Naive thymus-derived CD8-positive, alpha-beta T cell (primary cell): Measurements from ENCODE around the gene SLC7A10. TPM values are rescaled to one million over a fixed set of nuclear protein-coding genes. Genes with fewer than 3 reads are reported as not detected.
"Not testable (repeated sequence)": the region's sequence is repeated elsewhere in the genome, so short reads cannot be mapped to it uniquely, and the experiment has no call there.

Experiments
- ATAC-seq, 2 donors: fragments of 150-1000 bp; cut with Tn5 transposase in 1 of 2; sonication (Bioruptor Pico), chemical (Tn5 transposase) in 1 of 2; 1 replicate in 1 of 2; 2 replicates in 1 of 2; pipeline ENCODE4 v1.10.0; 2021; ENCODE audit warnings: mild to moderate bottlenecking in 2 of 2, moderate library complexity in 2 of 2
- POLR2A ChIA-PET: fragments of 350-600 bp; sonication (Branson Sonifier 250); formaldehyde crosslinking; loops from one replicate; lab custom pipeline; 2021; ENCODE audit warnings: antibody characterized with exemption; lab: Charles Lee
- DNase-seq, 10 donors: peaks; one replicate each; pipeline versions ENCODE4 v3.0.0 to v3.0.0-alpha.2; 2020 to 2022
- H3K27ac Mint-ChIP-seq, 10 donors: one replicate each; pipeline ENCODE4 v1.8.0; 2020 to 2022; ENCODE audit warnings: mild to moderate bottlenecking in 10 of 10, mixed read lengths in 10 of 10, moderate library complexity in 4 of 10, inconsistent platforms in 1 of 10
- H3K27me3 Mint-ChIP-seq, 5 donors: one replicate each; pipeline ENCODE4 v1.8.0; 2021 to 2022; ENCODE audit warnings: mixed read lengths in 5 of 5
- H3K36me3 Mint-ChIP-seq, 3 donors: one replicate each; pipeline ENCODE4 v1.8.0; 2020 to 2022; ENCODE audit warnings: mixed read lengths in 3 of 3, mild to moderate bottlenecking in 2 of 3, inconsistent platforms in 1 of 3
- H3K4me1 Mint-ChIP-seq, 4 donors: one replicate each; pipeline ENCODE4 v1.8.0; 2021 to 2022; ENCODE audit warnings: mixed read lengths in 4 of 4
- H3K4me3 Mint-ChIP-seq, 10 donors: one replicate each; pipeline ENCODE4 v1.8.0; 2020 to 2022; ENCODE audit warnings: mild to moderate bottlenecking in 10 of 10, mixed read lengths in 10 of 10, moderate library complexity in 6 of 10, inconsistent platforms in 1 of 10
- H3K9me3 Mint-ChIP-seq, 9 donors: one replicate each; pipeline ENCODE4 v1.8.0; 2020 to 2022; ENCODE audit warnings: mixed read lengths in 9 of 9, mild to moderate bottlenecking in 3 of 9, inconsistent platforms in 1 of 9, moderate library complexity in 1 of 9
- polyA plus RNA-seq, 3 donors: library from polyadenylated mRNA; unstranded; fragments of 300-500 nt; fragmentation: Illumina TruSeq; gene quantifications; one replicate each; pipeline ENCODE4 v1.2.3, GENCODE V29; 2021
- total RNA-seq, 8 experiments: library from RNA in 2 of 8; stranded (reverse) in 2 of 8; gene quantifications; one replicate each; pipeline ENCODE4 v1.2.3 and lab custom pipeline; 2021 to 2026

The SLC7A10 gene
- total and polyA plus RNA-seq, 5 experiments from 2014 or later, result not detected

DNA sequence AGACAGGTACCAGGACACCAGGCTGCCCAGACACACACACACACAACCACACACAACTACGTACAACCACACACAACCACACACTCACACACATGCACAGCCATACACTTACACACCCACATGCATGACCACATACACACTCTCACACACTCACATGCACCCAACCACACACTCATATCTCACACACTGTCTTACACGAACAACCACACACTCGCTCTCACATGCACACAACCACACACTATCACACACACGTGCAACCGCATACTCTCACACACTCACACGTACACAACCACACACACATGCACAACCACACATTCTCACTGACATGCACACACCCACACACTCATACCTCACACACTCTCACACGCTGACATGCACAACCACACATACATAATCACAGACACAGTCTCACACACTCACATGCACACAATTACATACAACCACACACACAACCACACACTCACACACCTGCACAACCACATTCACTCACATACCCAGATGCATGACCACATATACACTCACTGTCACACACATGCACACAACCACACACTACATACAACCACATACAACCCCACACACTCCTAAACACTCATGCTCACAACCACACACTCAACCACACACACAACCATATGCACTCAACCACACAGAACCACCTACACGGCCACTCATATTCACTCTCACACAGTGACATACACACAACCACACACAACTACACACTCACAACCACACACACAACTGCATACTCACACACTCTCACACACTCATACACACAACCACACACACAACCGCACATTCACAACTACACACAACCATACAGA lies 7.6 kb upstream of the SLC7A10 start:
- no peak overlapping the region for H3K27ac Mint-ChIP-seq
- H3K9me3 Mint-ChIP-seq, result peaks cover 5 to 19% (median 8%) of the 10 kb centered on the region in 9 donors
- H3K4me1 Mint-ChIP-seq, result peaks cover 0 to 5% (median 0%) of the 10 kb centered on the region in 4 donors
- H3K36me3 Mint-ChIP-seq, result peaks cover 0 to 13% (median 6%) of the 10 kb centered on the region in 3 donors
- H3K4me3 Mint-ChIP-seq, result no peak overlapping the region
- ATAC-seq, result no peak
- DNase-seq, result no peak
- POLR2A ChIA-PET, result no interaction called here
- H3K27me3 Mint-ChIP-seq, result peaks cover 15 to 28% (median 25%) of the 10 kb centered on the region in 5 donors

DNA sequence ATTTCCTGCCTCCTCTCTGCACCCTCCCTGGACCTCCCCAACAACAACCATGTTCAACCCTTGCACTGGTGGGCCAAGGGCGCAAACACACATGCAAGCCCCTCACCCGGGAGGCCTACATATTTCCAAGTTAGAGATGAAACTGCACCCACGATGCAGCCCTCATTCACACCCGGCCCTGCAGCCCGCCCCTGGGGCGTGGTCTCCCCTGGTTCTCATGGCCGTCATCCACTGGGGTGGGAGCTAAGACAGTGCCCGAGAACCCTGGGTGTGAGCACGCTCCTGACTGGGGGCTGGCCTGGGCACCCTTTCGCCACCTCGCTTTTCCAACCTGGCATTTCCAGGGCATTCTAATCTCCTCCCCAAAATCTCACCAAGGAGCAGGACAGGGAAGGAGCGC lies 7.0 kb upstream of the SLC7A10 start:
- Mint-ChIP-seq H3K27me3 (peaks cover 18 to 33% (median 30%) of the 10 kb centered on the region in 5 donors), H3K36me3 (peaks cover 3 to 19% (median 8%) of the 10 kb centered on the region in 3 donors), H3K9me3 (peaks cover 8 to 25% (median 14%) of the 10 kb centered on the region in 9 donors), H3K4me1 (peaks cover 0 to 5% (median 0%) of the 10 kb centered on the region in 4 donors), H3K4me3 (no peak overlapping the region), H3K27ac (no peak overlapping the region)
- DNase-seq (no peak), ATAC-seq (no peak)
- POLR2A ChIA-PET, result no interaction called here

DNA sequence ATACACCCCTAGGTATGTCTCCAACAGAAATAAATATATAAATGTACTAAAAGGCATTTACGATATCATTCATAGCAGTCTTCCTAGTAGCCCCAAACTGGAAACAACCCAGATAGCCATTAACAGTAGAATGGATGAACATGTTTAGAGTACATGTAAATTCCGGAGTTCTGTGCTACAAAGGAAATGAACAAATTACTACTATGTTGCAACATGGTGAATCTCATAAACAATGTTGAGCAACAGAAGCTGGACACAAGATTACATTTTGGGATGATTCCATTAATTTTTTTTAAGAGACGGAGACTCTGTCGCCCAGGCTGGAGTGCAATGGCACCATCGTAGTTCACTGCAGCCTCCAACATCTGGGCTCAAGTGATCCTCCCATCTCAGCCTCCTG lies 5.9 kb upstream of the SLC7A10 start:
- Mint-ChIP-seq H3K27me3 (peaks cover 18 to 45% (median 36%) of the 10 kb centered on the region in 5 donors), H3K4me3 (no peak overlapping the region), H3K9me3 (peaks cover 8 to 31% (median 20%) of the 10 kb centered on the region in 9 donors), H3K36me3 (peaks cover 7 to 24% (median 11%) of the 10 kb centered on the region in 3 donors), H3K27ac (no peak overlapping the region), H3K4me1 (peaks cover 2 to 7% (median 2%) of the 10 kb centered on the region in 4 donors)
- DNase-seq, result no peak
- POLR2A ChIA-PET, result no interaction called here
- no peak for ATAC-seq

DNA sequence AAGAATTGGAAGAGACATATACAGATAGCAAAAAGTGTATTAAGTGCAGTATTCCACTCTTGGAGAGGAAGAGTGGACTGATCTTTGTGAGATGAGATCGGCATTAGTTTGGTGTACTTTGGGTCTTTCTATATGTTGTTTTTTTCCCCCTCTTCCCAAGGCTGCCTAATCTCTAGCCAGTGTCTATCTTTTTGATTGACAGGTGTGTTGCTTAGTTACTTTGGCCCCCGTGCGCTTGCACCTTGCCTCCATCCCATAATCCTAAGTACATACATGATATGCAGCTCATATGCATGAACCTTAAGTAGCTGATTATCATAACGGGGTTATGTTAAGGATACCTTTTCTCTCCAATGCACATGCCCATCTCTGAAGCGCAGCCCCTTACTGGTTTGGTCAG lies 4.3 kb upstream of the SLC7A10 start:
- peaks cover 25 to 53% (median 40%) of the 10 kb centered on the region in 5 donors for H3K27me3 Mint-ChIP-seq
- POLR2A ChIA-PET, result no interaction called here
- no peak overlapping the region for H3K4me3 Mint-ChIP-seq
- H3K4me1 Mint-ChIP-seq, result peaks cover 7 to 11% (median 11%) of the 10 kb centered on the region in 4 donors
- peaks cover 8 to 37% (median 20%) of the 10 kb centered on the region in 9 donors for H3K9me3 Mint-ChIP-seq
- ATAC-seq (no peak), DNase-seq (no peak)
- peaks cover 11 to 24% (median 12%) of the 10 kb centered on the region in 3 donors for H3K36me3 Mint-ChIP-seq
- H3K27ac Mint-ChIP-seq, result no peak overlapping the region

DNA sequence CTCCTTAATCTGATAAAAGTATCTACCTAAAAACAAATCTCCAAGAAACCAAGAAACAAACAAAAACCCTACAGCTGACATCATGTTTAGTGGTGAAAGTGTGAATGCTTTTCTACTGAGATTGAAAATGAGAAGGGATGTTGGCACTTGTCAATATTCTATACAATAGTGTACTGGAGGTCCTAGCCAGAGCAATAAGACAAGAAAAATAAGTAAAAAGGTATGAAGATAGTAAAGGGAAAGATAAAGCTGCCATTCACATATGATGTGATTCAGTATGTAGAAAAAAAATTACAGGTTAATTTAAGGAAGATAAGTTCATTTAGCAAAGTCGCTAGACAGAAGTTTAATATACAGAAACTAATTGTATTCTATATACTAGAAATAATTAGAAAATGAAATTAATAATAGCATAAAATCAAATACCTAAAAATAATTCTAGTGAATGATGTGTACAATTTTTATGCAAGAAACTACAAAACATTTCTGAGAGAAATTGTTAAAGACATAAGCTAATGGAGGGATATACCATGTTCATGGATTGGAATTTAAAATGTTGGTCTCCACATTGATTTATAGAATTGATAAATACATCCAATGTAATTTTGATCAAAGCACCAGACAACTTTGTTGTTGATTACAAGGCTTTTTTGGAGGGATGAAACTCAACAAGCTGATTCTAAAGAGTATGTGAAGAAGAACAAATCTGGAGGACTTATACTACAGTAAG lies 2.4 kb upstream of the SLC7A10 start:
- peaks cover 27 to 70% (median 48%) of the 10 kb centered on the region in 5 donors for H3K27me3 Mint-ChIP-seq
- ATAC-seq, result no peak
- H3K27ac Mint-ChIP-seq, result no peak overlapping the region
- peak overlapping the region in 3 of 10 donors; percentile 15 to 32 (median 17) for H3K4me3 Mint-ChIP-seq
- H3K36me3 Mint-ChIP-seq, result peaks cover 11 to 24% (median 12%) of the 10 kb centered on the region in 3 donors
- peaks cover 8 to 38% (median 20%) of the 10 kb centered on the region in 9 donors for H3K9me3 Mint-ChIP-seq
- POLR2A ChIA-PET, result no interaction called here
- DNase-seq, result no peak
- peaks cover 9 to 12% (median 11%) of the 10 kb centered on the region in 4 donors for H3K4me1 Mint-ChIP-seq

DNA sequence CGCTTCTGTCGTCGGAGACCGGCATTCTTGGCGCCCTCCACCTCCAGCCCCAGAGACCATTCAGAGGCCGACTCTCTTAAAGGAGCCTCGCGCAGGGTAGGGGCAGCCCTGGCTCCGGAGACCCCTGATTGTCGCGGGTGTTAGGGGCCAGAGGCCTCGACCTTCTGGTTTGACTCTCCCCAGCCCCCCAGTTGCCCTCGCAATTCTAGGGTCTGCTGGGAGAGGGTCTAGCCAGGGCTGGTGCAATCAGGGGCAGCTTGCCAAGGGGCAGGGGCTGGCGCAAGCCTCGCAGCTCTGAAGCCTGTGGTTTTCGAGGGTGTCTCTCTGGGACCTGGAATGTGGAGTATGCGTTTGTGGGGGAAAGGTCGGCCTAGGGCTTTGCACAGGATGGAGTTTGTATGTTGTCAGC lies 1.6 kb upstream of the SLC7A10 start:
- peaks cover 8 to 39% (median 20%) of the 10 kb centered on the region in 9 donors for H3K9me3 Mint-ChIP-seq
- H3K4me3 Mint-ChIP-seq, result peak overlapping the region; percentile 54 to 78 (median 70)

DNA sequence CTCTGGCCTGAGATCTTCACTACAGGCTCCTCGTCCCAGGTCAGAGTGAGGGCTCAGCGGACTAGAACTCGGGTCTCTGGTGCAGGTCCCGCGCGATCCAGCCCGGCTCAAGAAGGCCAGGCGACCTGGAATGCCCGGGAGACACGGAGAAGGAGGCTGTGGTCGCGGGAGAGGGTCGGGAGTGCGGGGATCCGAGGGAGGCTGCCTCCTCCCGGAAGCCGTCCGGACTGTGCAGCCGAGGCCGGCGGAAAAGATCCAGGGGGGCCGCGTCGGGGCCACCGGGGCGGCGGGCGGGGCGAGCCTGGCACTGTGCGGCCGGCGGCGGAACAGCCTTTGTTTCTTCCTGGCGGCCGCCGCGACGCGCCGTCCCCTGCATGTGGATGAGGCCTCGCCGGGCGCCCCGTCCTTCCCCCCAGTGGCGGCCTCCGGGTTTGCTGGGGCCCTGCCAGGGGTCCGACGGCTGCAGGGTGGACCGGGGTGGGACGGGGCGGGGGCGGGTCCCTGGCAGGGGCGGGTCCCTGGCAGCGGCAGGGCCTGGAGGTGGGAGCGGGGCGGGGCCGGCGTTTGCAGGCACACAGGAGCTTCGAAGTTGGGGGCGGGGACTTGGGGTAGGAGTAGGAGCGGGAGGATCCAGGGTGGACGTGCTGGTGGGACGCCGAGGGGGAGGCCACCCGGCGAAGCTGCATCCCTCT lies 1.0 kb upstream of the SLC7A10 start:
- H3K9me3 Mint-ChIP-seq, result peaks cover 8 to 39% (median 20%) of the 10 kb centered on the region in 9 donors
- POLR2A ChIA-PET, result no interaction called here
- H3K36me3 Mint-ChIP-seq, result peaks cover 11 to 24% (median 12%) of the 10 kb centered on the region in 3 donors
- ATAC-seq, result peak; percentile 42 to 70
- peak overlapping the region in 1 of 10 donors; percentile 56 for H3K27ac Mint-ChIP-seq
- peaks cover 31 to 79% (median 53%) of the 10 kb centered on the region in 5 donors for H3K27me3 Mint-ChIP-seq
- no peak for DNase-seq
- H3K4me3 Mint-ChIP-seq, result peak overlapping the region; percentile 63 to 91 (median 78)
- H3K4me1 Mint-ChIP-seq, result peaks cover 9 to 12% (median 11%) of the 10 kb centered on the region in 4 donors

More for the DNA sequence above, 1.6 kb upstream of the SLC7A10 start:
- H3K4me1 Mint-ChIP-seq, result peaks cover 9 to 12% (median 11%) of the 10 kb centered on the region in 4 donors
- POLR2A ChIA-PET, result no interaction called here
- H3K36me3 Mint-ChIP-seq, result peaks cover 11 to 24% (median 12%) of the 10 kb centered on the region in 3 donors
- DNase-seq (no peak), ATAC-seq (no peak)
- H3K27me3 Mint-ChIP-seq, result peaks cover 31 to 78% (median 53%) of the 10 kb centered on the region in 5 donors
- no peak overlapping the region for H3K27ac Mint-ChIP-seq

DNA sequence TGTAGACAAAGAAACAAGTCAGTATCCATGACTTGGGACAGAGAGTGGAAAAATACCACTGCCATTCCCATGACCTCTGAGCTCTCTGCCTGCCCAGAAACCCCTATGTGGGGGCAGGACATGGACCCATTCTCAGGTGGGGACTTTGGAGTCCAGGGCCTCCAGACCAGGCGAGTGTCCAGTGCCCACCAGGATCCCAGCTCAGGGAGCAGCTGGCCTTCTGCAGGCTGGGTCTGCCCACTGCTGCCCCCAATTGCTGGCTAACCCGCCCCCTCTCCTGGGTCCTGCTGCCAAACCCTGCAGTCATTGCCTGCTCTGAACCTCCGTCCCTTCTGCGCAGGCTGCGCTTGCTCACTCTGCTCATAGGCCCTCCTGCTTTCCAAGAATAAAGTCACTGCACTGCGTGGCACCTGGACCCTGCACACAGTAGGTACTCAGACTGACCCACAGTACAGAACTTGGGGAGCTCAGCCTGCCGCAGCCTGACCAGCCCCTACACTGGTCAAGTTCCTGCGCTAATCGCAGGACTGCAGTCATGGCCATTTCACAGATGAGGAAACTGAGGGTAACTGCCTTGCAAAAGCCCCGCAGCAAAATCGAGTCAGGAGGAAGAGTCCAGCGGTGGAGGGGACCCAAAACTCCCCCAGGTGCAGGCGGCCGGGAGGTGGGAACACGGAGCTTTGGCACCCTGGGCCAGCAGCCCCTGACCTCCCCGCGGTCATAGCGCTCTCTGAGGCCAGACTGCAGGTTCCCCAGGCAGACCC lies 774 bp downstream of the SLC7A10 start:
- Mint-ChIP-seq H3K9me3 (peaks cover 8 to 35% (median 20%) of the 10 kb centered on the region in 9 donors), H3K27me3 (peaks cover 24 to 82% (median 52%) of the 10 kb centered on the region in 5 donors), H3K36me3 (peaks cover 11 to 18% (median 12%) of the 10 kb centered on the region in 3 donors), H3K27ac (peak overlapping the region in 1 of 10 donors; percentile 59), H3K4me3 (peak overlapping the region; percentile 19 to 78 (median 56)), H3K4me1 (peaks cover 9 to 12% (median 11%) of the 10 kb centered on the region in 4 donors)
- ATAC-seq, result no peak
- POLR2A ChIA-PET, result no interaction called here
- no peak for DNase-seq

DNA sequence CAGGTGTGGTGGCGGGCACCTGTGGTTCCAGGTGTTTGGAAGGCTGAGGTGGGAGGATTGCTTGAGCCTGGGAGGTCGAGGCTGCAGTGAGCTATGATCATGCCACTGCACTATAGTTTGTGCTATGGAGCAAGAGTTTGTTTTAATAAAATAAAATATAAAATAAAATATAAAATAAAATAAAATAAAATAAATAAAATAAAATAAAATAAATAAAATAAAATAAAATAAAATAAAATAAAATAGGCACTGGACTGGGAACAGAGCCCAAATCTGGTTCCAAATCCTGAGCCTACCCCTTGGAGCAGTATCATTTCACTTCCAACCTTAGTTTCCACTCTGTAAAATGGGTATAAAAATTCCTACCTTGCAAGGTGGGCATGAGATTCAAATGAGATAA lies 3.4 kb downstream of the SLC7A10 start:
- H3K4me3 Mint-ChIP-seq, ATAC-seq, POLR2A ChIA-PET, DNase-seq, H3K36me3 Mint-ChIP-seq, H3K27ac Mint-ChIP-seq: not testable (repeated sequence)
- Mint-ChIP-seq H3K9me3 (peaks cover 0 to 13% (median 1%) of the 10 kb centered on the region in 9 donors), H3K27me3 (peaks cover 13 to 64% (median 33%) of the 10 kb centered on the region in 5 donors), H3K4me1 (peaks cover 9 to 12% (median 10%) of the 10 kb centered on the region in 4 donors)

DNA sequence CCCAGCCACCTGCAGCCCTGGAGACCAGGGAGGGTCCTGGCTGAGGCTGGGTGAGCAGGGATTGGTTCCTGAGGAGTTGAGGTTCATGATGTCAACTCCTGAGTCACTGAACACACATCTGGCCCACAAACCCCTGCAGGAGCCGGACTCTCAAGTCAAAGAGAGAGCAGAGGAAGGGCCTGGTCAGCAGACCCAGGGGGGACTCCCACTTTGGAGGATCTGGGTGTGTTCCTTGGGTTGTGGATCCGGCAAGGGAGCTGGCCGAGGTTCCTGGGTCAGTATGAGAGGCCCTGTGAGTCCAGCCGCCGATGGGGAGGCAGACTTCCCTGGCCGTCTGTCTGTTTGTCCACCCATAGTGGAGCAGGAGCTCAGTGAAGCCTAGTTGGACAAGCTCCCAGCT lies 4.0 kb downstream of the SLC7A10 start:
- Mint-ChIP-seq H3K4me3 (no peak overlapping the region), H3K4me1 (peaks cover 7 to 10% (median 10%) of the 10 kb centered on the region in 4 donors), H3K27ac (no peak overlapping the region), H3K27me3 (peaks cover 13 to 58% (median 30%) of the 10 kb centered on the region in 5 donors), H3K36me3 (peaks cover 0 to 5% (median 1%) of the 10 kb centered on the region in 3 donors), H3K9me3 (peaks cover 0 to 12% (median 0%) of the 10 kb centered on the region in 9 donors)
- POLR2A ChIA-PET, result no interaction called here
- ATAC-seq (no peak), DNase-seq (no peak)

DNA sequence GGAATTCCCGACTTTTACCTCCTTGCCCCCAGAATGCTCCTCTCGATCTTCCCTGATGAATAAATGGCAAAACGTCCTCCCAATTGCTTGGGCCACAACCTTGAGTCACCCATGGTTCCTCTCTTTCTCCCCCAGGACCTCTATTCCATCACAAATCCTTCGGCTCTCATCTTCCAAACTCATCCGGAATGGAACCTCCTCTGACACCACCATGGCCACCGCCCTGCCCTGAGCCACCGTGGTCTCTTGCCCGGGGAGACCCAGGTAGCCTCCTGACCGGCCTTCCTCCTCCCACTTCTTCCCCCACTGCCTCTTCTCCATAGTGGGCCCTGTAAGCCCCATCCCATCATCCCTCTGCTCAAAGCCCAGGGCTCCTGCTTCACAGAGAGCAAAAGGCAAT lies 4.9 kb downstream of the SLC7A10 start:
- Mint-ChIP-seq H3K9me3 (peaks cover 0 to 4% (median 0%) of the 10 kb centered on the region in 9 donors), H3K36me3 (no peaks in the 10 kb centered on the region)

More for the DNA sequence above, 4.9 kb downstream of the SLC7A10 start:
- no peak overlapping the region for H3K4me3 Mint-ChIP-seq
- H3K27ac Mint-ChIP-seq, result peak overlapping the region in 1 of 10 donors; percentile 37
- no peak for DNase-seq
- no peak for ATAC-seq
- H3K4me1 Mint-ChIP-seq, result peaks cover under 1 to 3% (median 3%) of the 10 kb centered on the region in 4 donors
- POLR2A ChIA-PET, result no interaction called here
- peaks cover 8 to 49% (median 21%) of the 10 kb centered on the region in 5 donors for H3K27me3 Mint-ChIP-seq
